Naive thymus-derived CD4-positive, alpha-beta T cell (primary cell): ENCODE results near the gene AMBRA1. TPM values are rescaled to one million over a fixed set of nuclear protein-coding genes. Genes with fewer than 3 reads are reported as not detected.

Source experiments
- ATAC-seq: fragments of 150-1000 bp; cut with Tn5 transposase; 2 replicates; pipeline ENCODE4 v1.10.0; 2021; ENCODE audit warnings: mild to moderate bottlenecking, moderate library complexity
- CTCF ChIA-PET: fragments of 350-600 bp; sonication (Branson Sonifier 250); formaldehyde crosslinking; loops from one replicate; lab custom pipeline; 2021; ENCODE audit warnings: antibody characterized with exemption; lab: Charles Lee
- POLR2A ChIA-PET: fragments of 350-600 bp; sonication (Branson Sonifier 250); formaldehyde crosslinking; loops from one replicate; lab custom pipeline; 2021; ENCODE audit warnings: antibody characterized with exemption, inconsistent platforms; lab: Charles Lee
- DNase-seq, 9 donors: peaks; one replicate each; pipeline versions ENCODE4 v3.0.0 to v3.0.0-alpha.2; 2020 to 2022; ENCODE audit warnings: mixed read lengths in 1 of 9
- H3K27ac ChIP-seq: one replicate; pipeline ENCODE4 v1.7.0; 2013; ENCODE audit warnings: mild to moderate bottlenecking, low read depth, low read length, moderate library complexity
- H3K27me3 ChIP-seq, 2 donors: one replicate each; pipeline ENCODE4 v1.7.0; 2013; ENCODE audit warnings: low read length in 2 of 2, mild to moderate bottlenecking in 2 of 2, moderate library complexity in 2 of 2; ENCODE audit not compliant: control insufficient read depth in 2 of 2, insufficient read depth in 2 of 2
- H3K36me3 ChIP-seq, 3 experiments: 1 replicate in 2 of 3; 2 replicates in 1 of 3; pipeline ENCODE4 v1.7.0; 2013; ENCODE audit warnings: low read length in 3 of 3, mild to moderate bottlenecking in 3 of 3, moderate library complexity in 1 of 3; ENCODE audit not compliant: insufficient read depth in 3 of 3, control insufficient read depth in 2 of 3
- H3K4me1 ChIP-seq, 2 donors: one replicate each; pipeline ENCODE4 v1.7.0; 2013; ENCODE audit warnings: low read length in 2 of 2, mild to moderate bottlenecking in 2 of 2, moderate library complexity in 1 of 2; ENCODE audit not compliant: control insufficient read depth in 2 of 2, insufficient read depth in 2 of 2
- H3K4me3 ChIP-seq: 2 replicates; pipeline ENCODE4 v1.7.0; 2013; ENCODE audit warnings: mild to moderate bottlenecking, low read length
- H3K9me3 ChIP-seq, 3 experiments: 1 replicate in 2 of 3; 2 replicates in 1 of 3; pipeline ENCODE4 v1.7.0; 2013; ENCODE audit warnings: low read length in 3 of 3; ENCODE audit not compliant: control insufficient read depth in 2 of 3
- H3K27ac Mint-ChIP-seq, 9 donors: one replicate each; pipeline ENCODE4 v1.8.0; 2020 to 2022; ENCODE audit warnings: mixed read lengths in 9 of 9, mild to moderate bottlenecking in 8 of 9, moderate library complexity in 5 of 9, inconsistent platforms in 2 of 9
- H3K27me3 Mint-ChIP-seq, 5 donors: one replicate each; pipeline ENCODE4 v1.8.0; 2021 to 2022; ENCODE audit warnings: mixed read lengths in 5 of 5, mild to moderate bottlenecking in 1 of 5
- H3K36me3 Mint-ChIP-seq, 5 donors: one replicate each; pipeline ENCODE4 v1.8.0; 2020 to 2022; ENCODE audit warnings: mixed read lengths in 5 of 5, mild to moderate bottlenecking in 3 of 5, inconsistent platforms in 1 of 5
- H3K4me1 Mint-ChIP-seq, 7 donors: one replicate each; pipeline ENCODE4 v1.8.0; 2020 to 2022; ENCODE audit warnings: mixed read lengths in 7 of 7, mild to moderate bottlenecking in 3 of 7, inconsistent platforms in 1 of 7
- H3K4me3 Mint-ChIP-seq, 10 donors: one replicate each; pipeline ENCODE4 v1.8.0; 2020 to 2022; ENCODE audit warnings: mild to moderate bottlenecking in 10 of 10, mixed read lengths in 10 of 10, moderate library complexity in 6 of 10, inconsistent platforms in 2 of 10
- H3K9me3 Mint-ChIP-seq, 11 donors: one replicate each; pipeline ENCODE4 v1.8.0; 2020 to 2022; ENCODE audit warnings: mixed read lengths in 11 of 11, mild to moderate bottlenecking in 4 of 11, inconsistent platforms in 1 of 11, moderate library complexity in 1 of 11
- intact Hi-C, 2 donors: fragments of 100-400 bp; cut with micrococcal nuclease; formaldehyde crosslinking; loops; one replicate each; pipeline ENCODE4 v1.15.1; 2023
- polyA plus RNA-seq, 2 donors: library from polyadenylated mRNA; unstranded; fragments of 300-500 nt; fragmentation: Illumina TruSeq; gene quantifications; one replicate each; pipeline ENCODE4 v1.2.3, GENCODE V29; 2021
- total RNA-seq, 6 experiments: library from RNA in 5 of 6; stranded (reverse) in 5 of 6; gene quantifications; 1 replicate in 5 of 6; 2 replicates in 1 of 6; pipeline ENCODE4 v1.2.3 and lab custom pipeline; 2021 to 2026

The AMBRA1 gene
- total and polyA plus RNA-seq, 7 experiments from 2014 or later, result 8.9 to 48.7 (median 41.2) TPM

GRCh38 chr11:46431211-46431610 is 162.6 kb downstream of the AMBRA1 start:
- no peak overlapping the region for H3K27ac Mint-ChIP-seq
- no peaks in the 10 kb centered on the region for H3K4me1 ChIP-seq
- H3K4me3 Mint-ChIP-seq, result no peak overlapping the region
- H3K36me3 Mint-ChIP-seq, result peaks cover 4 to 72% (median 45%) of the 10 kb centered on the region in 5 donors
- no peak overlapping the region for H3K27ac ChIP-seq
- H3K27me3 Mint-ChIP-seq, result no peaks in the 10 kb centered on the region
- peaks cover 6 to 69% (median 13%) of the 10 kb centered on the region in 3 experiments for H3K36me3 ChIP-seq
- no peak for ATAC-seq
- no peak overlapping the region for H3K4me3 ChIP-seq
- ChIA-PET POLR2A (no interaction called here), CTCF (interaction anchor here (0.7 kb wide), 1 partner anchor 43 kb away, joined by 4 read pairs; no protein-coding TSS in a partner anchor)
- intact Hi-C loops, result no loop called here
- H3K4me1 Mint-ChIP-seq, result no peaks in the 10 kb centered on the region
- no peaks in the 10 kb centered on the region for H3K9me3 Mint-ChIP-seq
- no peak for DNase-seq
- H3K9me3 ChIP-seq, result no peaks in the 10 kb centered on the region
- no peaks in the 10 kb centered on the region for H3K27me3 ChIP-seq

- Mint-ChIP-seq H3K27ac (no peak overlapping the region), H3K27me3 (no peaks in the 10 kb centered on the region), H3K9me3 (no peaks in the 10 kb centered on the region), H3K4me1 (no peaks in the 10 kb centered on the region), H3K4me3 (no peak overlapping the region), H3K36me3 (peaks cover 4 to 69% (median 39%) of the 10 kb centered on the region in 5 donors)
- ChIA-PET CTCF (no interaction called here), POLR2A (no interaction called here)
- Histone ChIP-seq H3K4me3 (no peak overlapping the region), H3K27ac (no peak overlapping the region), H3K27me3 (no peaks in the 10 kb centered on the region), H3K36me3 (peaks cover 5 to 58% (median 9%) of the 10 kb centered on the region in 3 experiments), H3K4me1 (no peaks in the 10 kb centered on the region), H3K9me3 (no peaks in the 10 kb centered on the region)
- DNase-seq (no peak), ATAC-seq (no peak)
- intact Hi-C loops, result no loop called here
These were observed 164.1 kb downstream of the AMBRA1 start for GRCh38 chr11:46429717-46430116.

GRCh38 chr11:46427364-46427763 is 166.5 kb downstream of the AMBRA1 start:
- Mint-ChIP-seq H3K4me1 (no peaks in the 10 kb centered on the region), H3K27ac (peak overlapping the region in 1 of 9 donors; percentile 26), H3K36me3 (peaks cover 10 to 67% (median 30%) of the 10 kb centered on the region in 5 donors), H3K27me3 (no peaks in the 10 kb centered on the region), H3K4me3 (no peak overlapping the region), H3K9me3 (no peaks in the 10 kb centered on the region)
- no peak for ATAC-seq
- no peak for DNase-seq
- H3K9me3 ChIP-seq, result no peaks in the 10 kb centered on the region
- no peaks in the 10 kb centered on the region for H3K4me1 ChIP-seq
- no peak overlapping the region for H3K4me3 ChIP-seq
- no peaks in the 10 kb centered on the region for H3K27me3 ChIP-seq
- intact Hi-C loops, result no loop called here
- CTCF ChIA-PET, result no interaction called here
- H3K27ac ChIP-seq, result no peak overlapping the region
- H3K36me3 ChIP-seq, result peaks cover 5 to 43% (median 5%) of the 10 kb centered on the region in 3 experiments
- POLR2A ChIA-PET, result no interaction called here

GRCh38 chr11:46426233-46426991 is 167.4 kb downstream of the AMBRA1 start:
- Mint-ChIP-seq H3K27me3 (no peaks in the 10 kb centered on the region), H3K4me3 (no peak overlapping the region), H3K4me1 (peaks cover 0 to 2% (median 0%) of the 10 kb centered on the region in 7 donors), H3K36me3 (peaks cover 9 to 65% (median 31%) of the 10 kb centered on the region in 5 donors), H3K27ac (no peak overlapping the region), H3K9me3 (no peaks in the 10 kb centered on the region)
- CTCF ChIA-PET, result no interaction called here
- Histone ChIP-seq H3K4me1 (no peaks in the 10 kb centered on the region), H3K36me3 (peaks cover 2 to 45% (median 5%) of the 10 kb centered on the region in 3 experiments), H3K9me3 (no peaks in the 10 kb centered on the region), H3K27ac (no peak overlapping the region), H3K4me3 (no peak overlapping the region), H3K27me3 (no peaks in the 10 kb centered on the region)
- POLR2A ChIA-PET, result no interaction called here
- ATAC-seq (no peak), DNase-seq (no peak)
- intact Hi-C loops, result no loop called here

GRCh38 chr11:46422588-46422987 is 171.2 kb downstream of the AMBRA1 start:
- Mint-ChIP-seq H3K9me3 (no peaks in the 10 kb centered on the region), H3K4me3 (no peak overlapping the region), H3K27me3 (no peaks in the 10 kb centered on the region), H3K36me3 (peaks cover 6 to 72% (median 39%) of the 10 kb centered on the region in 5 donors), H3K4me1 (peaks cover 0 to 4% (median 0%) of the 10 kb centered on the region in 7 donors), H3K27ac (peak overlapping the region in 3 of 9 donors; percentile 37 to 68 (median 67))
- ATAC-seq, result no peak
- POLR2A ChIA-PET, result no interaction called here
- Histone ChIP-seq H3K4me1 (no peaks in the 10 kb centered on the region), H3K9me3 (no peaks in the 10 kb centered on the region), H3K27me3 (no peaks in the 10 kb centered on the region), H3K27ac (no peak overlapping the region), H3K36me3 (peaks cover 0 to 46% (median 5%) of the 10 kb centered on the region in 3 experiments), H3K4me3 (no peak overlapping the region)
- CTCF ChIA-PET, result no interaction called here
- DNase-seq, result no peak
- intact Hi-C loops, result no loop called here

- ChIA-PET CTCF (no interaction called here), POLR2A (no interaction called here)
- H3K27ac ChIP-seq, result no peak overlapping the region
- Mint-ChIP-seq H3K27me3 (no peaks in the 10 kb centered on the region), H3K27ac (peak overlapping the region in 1 of 9 donors; percentile 26), H3K36me3 (peaks cover 6 to 71% (median 27%) of the 10 kb centered on the region in 5 donors), H3K9me3 (no peaks in the 10 kb centered on the region), H3K4me3 (no peak overlapping the region), H3K4me1 (peaks cover 0 to 4% (median 0%) of the 10 kb centered on the region in 7 donors)
- DNase-seq, result no peak
- ATAC-seq, result no peak
- no peaks in the 10 kb centered on the region for H3K9me3 ChIP-seq
- no peaks in the 10 kb centered on the region for H3K4me1 ChIP-seq
- H3K27me3 ChIP-seq, result no peaks in the 10 kb centered on the region
- intact Hi-C loops, result no loop called here
- H3K36me3 ChIP-seq, result peaks cover 0 to 47% (median 5%) of the 10 kb centered on the region in 3 experiments
- no peak overlapping the region for H3K4me3 ChIP-seq
These were observed 172.5 kb downstream of the AMBRA1 start for GRCh38 chr11:46421257-46421880.
